ENCODE data around the gene NR4A1. TPM values are rescaled to one million over a fixed set of nuclear protein-coding genes. Genes with fewer than 3 reads are reported as not detected.

NR4A1 gene
- total RNA-seq, 4 donors from 2014 or later: 390 to 1,252 (median 718) TPM

DNA sequence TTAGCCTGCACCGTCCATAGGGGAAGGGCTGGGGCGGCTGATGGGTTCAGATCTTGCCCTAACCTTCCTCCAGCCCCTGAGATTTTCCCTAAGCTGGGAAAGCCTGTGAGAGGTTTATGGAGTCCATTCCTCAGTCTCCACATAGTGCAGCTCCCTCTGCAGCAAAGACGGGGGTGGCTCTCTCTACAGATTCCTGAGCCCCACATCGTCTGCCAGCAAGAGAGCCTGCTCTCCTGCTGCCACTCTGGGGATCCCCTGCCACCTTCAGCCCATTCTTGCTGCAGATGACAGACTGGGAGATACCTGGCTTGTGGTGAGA is 31.4 kb downstream of the NR4A1 start:
- H3K9me3 ChIP-seq: no peaks in the 10 kb centered on the region
- peak in 1 of 2 donors; percentile 1 for TF ChIP-seq POLR2A (IDR thresholded peaks at IDR 0.05)
- TF ChIP-seq, protein P1, sequence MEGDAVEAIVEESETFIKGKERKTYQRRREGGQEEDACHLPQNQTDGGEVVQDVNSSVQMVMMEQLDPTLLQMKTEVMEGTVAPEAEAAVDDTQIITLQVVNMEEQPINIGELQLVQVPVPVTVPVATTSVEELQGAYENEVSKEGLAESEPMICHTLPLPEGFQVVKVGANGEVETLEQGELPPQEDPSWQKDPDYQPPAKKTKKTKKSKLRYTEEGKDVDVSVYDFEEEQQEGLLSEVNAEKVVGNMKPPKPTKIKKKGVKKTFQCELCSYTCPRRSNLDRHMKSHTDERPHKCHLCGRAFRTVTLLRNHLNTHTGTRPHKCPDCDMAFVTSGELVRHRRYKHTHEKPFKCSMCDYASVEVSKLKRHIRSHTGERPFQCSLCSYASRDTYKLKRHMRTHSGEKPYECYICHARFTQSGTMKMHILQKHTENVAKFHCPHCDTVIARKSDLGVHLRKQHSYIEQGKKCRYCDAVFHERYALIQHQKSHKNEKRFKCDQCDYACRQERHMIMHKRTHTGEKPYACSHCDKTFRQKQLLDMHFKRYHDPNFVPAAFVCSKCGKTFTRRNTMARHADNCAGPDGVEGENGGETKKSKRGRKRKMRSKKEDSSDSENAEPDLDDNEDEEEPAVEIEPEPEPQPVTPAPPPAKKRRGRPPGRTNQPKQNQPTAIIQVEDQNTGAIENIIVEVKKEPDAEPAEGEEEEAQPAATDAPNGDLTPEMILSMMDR (IDR thresholded peaks at IDR 0.05): no peak
- DNase-seq (ENCODE audit: low spot score in 2 of 2): no peak
- H3K4me3 ChIP-seq: peak overlapping the region in 1 of 4 donors; percentile 37
- H3K27me3 ChIP-seq: no peaks in the 10 kb centered on the region
- WGBS, 2 donors: 14 to 43% methylated on average over 4 of the region's 4 CpGs
- peaks cover 0 to 52% (median 32%) of the 10 kb centered on the region in 4 donors for H3K4me1 ChIP-seq
- H3K36me3 ChIP-seq: peaks cover 0 to 27% (median 0%) of the 10 kb centered on the region in 3 donors
- peak overlapping the region; percentile 80 to 93 (median 86) for H3K27ac ChIP-seq

DNA sequence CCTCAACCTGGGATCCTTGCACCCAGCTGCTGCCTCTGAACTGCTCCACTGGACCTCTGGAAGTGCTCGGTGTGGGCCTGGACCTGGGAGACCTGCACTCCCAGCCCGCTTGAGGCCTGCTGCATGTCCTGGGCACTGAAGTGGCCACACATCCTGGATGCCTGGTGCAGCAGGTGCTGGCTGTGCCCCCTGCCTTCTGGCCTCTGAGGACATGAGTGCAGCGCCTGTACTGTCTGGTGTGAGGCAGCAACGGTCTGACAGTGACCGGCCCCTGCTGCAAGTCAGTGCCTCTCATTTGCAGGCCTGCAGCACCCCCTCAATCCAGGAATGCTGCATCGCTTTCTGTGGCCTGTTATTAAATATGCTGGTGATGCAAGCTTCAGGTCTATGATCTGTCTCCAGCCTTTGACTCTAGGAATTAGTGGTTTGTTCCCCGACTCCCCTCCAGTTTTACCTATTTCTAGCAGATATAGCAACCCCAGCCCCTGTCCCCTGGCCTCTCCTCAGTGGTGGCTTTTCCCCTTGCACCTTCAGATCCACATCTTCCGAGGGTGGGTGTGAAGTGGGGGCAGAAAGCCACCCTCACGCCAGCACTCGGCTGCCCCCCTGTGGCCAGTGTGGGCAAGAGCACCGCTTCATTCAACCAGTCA is 31.9 kb downstream of the NR4A1 start:
- H3K4me3 ChIP-seq: no peak overlapping the region
- TF ChIP-seq POLR2A (IDR thresholded peaks at IDR 0.05): peak in 1 of 2 donors; percentile 8
- TF ChIP-seq EP300 (IDR thresholded peaks at IDR 0.05): peak in 1 of 2 donors; percentile 51
- TF ChIP-seq, protein P1 (IDR thresholded peaks at IDR 0.05): peak; percentile 96 to 98 (median 97)

DNA sequence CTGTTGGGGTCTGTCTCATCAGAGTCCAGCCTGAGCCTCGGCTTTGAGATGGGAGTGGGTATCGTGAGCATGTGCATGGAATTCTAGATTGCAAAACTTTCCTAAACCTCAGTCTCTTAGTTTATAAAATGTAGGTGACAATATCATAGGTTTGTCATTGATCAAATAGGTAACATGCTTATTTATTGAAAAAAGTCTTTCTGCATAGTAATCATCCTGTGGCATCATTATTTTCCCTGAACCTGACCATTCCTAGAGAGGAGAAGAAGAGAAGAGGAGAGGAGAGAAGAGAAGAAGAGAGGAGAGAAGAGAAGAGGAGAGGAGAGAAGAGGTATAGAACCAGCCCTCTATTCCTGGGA is 32.4 kb downstream of the NR4A1 start:
- DNase-seq (ENCODE audit: low spot score in 2 of 2): no peak

More for the DNA sequence above, 31.9 kb downstream of the NR4A1 start:
- peak in 1 of 2 donors; percentile 60 for DNase-seq (ENCODE audit: low spot score in 2 of 2)
- Histone ChIP-seq H3K27ac (peak overlapping the region; percentile 80 to 93 (median 86)), H3K4me1 (peaks cover 0 to 52% (median 32%) of the 10 kb centered on the region in 4 donors), H3K9me3 (no peaks in the 10 kb centered on the region), H3K27me3 (no peaks in the 10 kb centered on the region), H3K36me3 (peaks cover 0 to 23% (median 0%) of the 10 kb centered on the region in 3 donors)
- 19 to 26% methylated on average over 9 to 11 of the region's 11 CpGs for WGBS, 2 donors

DNA sequence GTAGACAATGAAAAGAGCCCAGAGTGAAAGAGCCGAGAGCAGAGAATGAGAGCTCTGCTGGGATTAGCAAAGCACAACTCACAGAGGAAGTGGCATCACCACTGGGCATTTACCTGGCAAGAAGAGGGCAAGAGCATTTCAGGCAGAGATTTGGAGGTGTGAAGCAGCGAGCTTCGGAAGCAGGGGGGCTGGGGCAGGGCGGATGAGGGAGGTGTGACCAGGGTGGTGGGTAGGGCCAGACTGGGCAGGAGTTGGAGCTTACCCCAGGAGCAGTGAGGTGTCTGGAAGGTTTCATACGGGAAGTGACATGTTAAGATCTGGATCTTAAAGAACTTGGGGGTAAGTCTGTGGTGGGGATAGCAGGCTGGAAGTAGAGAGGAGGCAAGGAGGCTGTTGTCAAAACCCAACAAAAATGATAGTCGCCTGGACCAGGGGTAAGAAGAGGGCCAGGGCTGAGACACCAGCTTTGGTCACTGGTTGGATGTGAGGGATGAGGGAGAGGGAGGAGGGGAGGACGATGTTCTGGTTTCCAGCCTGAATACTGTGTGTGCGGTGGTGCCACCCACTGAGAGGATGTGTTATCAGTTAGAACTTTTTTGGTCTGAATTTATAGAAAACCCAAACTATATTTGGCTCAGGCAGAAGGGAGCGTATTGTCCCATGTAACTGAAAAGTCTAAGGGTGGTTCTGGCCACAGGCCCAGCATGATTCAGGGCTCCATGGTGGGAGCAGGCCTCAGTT is 33.4 kb downstream of the NR4A1 start:
- WGBS, 2 donors: 88 to 89% methylated on average over 9 of the region's 9 CpGs

More for the DNA sequence above, 32.4 kb downstream of the NR4A1 start:
- no peaks in the 10 kb centered on the region for H3K27me3 ChIP-seq
- no peaks in the 10 kb centered on the region for H3K9me3 ChIP-seq
- H3K4me1 ChIP-seq: peaks cover 0 to 52% (median 32%) of the 10 kb centered on the region in 4 donors
- H3K4me3 ChIP-seq: no peak overlapping the region
- no peak for TF ChIP-seq EP300 (IDR thresholded peaks at IDR 0.05)
- TF ChIP-seq, protein P1 (IDR thresholded peaks at IDR 0.05): no peak
- TF ChIP-seq POLR2A (IDR thresholded peaks at IDR 0.05): no peak
- H3K36me3 ChIP-seq: peaks cover 0 to 18% (median 0%) of the 10 kb centered on the region in 3 donors
- peak overlapping the region in 1 of 4 donors; percentile 90 for H3K27ac ChIP-seq
- WGBS, 2 donors: 5 to 12% methylated on average over 2 of the region's 2 CpGs

More for the DNA sequence above, 33.4 kb downstream of the NR4A1 start:
- no peak overlapping the region for H3K4me3 ChIP-seq
- H3K27ac ChIP-seq: no peak overlapping the region
- peaks cover 0 to 7% (median 0%) of the 10 kb centered on the region in 3 donors for H3K36me3 ChIP-seq
- no peak for DNase-seq (ENCODE audit: low spot score in 2 of 2)
- peaks cover 0 to 45% (median 32%) of the 10 kb centered on the region in 4 donors for H3K4me1 ChIP-seq
- H3K9me3 ChIP-seq: no peaks in the 10 kb centered on the region
- TF ChIP-seq EP300 (IDR thresholded peaks at IDR 0.05) (no peak), POLR2A (IDR thresholded peaks at IDR 0.05) (no peak)
- TF ChIP-seq, protein P1 (IDR thresholded peaks at IDR 0.05): no peak
- no peaks in the 10 kb centered on the region for H3K27me3 ChIP-seq
